ENCODE data around the gene MTERF4. TPM values are rescaled to one million over a fixed set of nuclear protein-coding genes. Genes with fewer than 3 reads are reported as not detected.

Gene MTERF4
- total RNA-seq, 2 donors from 2014 or later: 91.3 to 98.5 TPM

- H3K27ac ChIP-seq: no peak overlapping the region
- H3K27me3 ChIP-seq (replicated peaks; ENCODE audit: insufficient read depth): no peaks in the 10 kb centered on the region
- H3K4me1 ChIP-seq (replicated peaks): no peaks in the 10 kb centered on the region
- H3K4me3 ChIP-seq: no peak overlapping the region
- no peak for TF ChIP-seq POLR2A (IDR thresholded peaks at IDR 0.05)
- TF ChIP-seq CTCF (IDR thresholded peaks at IDR 0.05): no peak
- TF ChIP-seq POLR2AphosphoS5 (IDR thresholded peaks at IDR 0.05): no peak
- 93% methylated on average over 9 of the region's 9 CpGs for WGBS
- DNase-seq (ENCODE audit: low spot score): no peak
- no peaks in the 10 kb centered on the region for H3K9me3 ChIP-seq
- intact Hi-C loops (cut with DNase I): no loop called here
- H3K36me3 ChIP-seq: no peaks in the 10 kb centered on the region
These were observed 40.5 kb upstream of the MTERF4 start for GRCh38 chr2:241142593-241142992.

- Histone ChIP-seq H3K36me3 (no peaks in the 10 kb centered on the region), H3K4me3 (no peak overlapping the region), H3K4me1 (replicated peaks) (no peaks in the 10 kb centered on the region), H3K9me3 (no peaks in the 10 kb centered on the region), H3K27ac (no peak overlapping the region), H3K27me3 (replicated peaks; ENCODE audit: insufficient read depth) (no peaks in the 10 kb centered on the region)
- TF ChIP-seq POLR2AphosphoS5 (IDR thresholded peaks at IDR 0.05) (no peak), CTCF (IDR thresholded peaks at IDR 0.05) (no peak), POLR2A (IDR thresholded peaks at IDR 0.05) (no peak)
- 98% methylated on average over 6 of the region's 6 CpGs for WGBS
- DNase-seq (ENCODE audit: low spot score): no peak
- intact Hi-C loops (cut with DNase I): no loop called here
These were observed 40.0 kb upstream of the MTERF4 start for GRCh38 chr2:241142063-241142462.

GRCh38 chr2:241141214-241141770 is 39.2 kb upstream of the MTERF4 start:
- no peak for DNase-seq (ENCODE audit: low spot score)
- Histone ChIP-seq H3K4me1 (replicated peaks) (no peaks in the 10 kb centered on the region), H3K36me3 (peaks cover 0 to 4% of the 10 kb centered on the region in 2 donors), H3K27ac (no peak overlapping the region), H3K9me3 (no peaks in the 10 kb centered on the region), H3K4me3 (no peak overlapping the region), H3K27me3 (replicated peaks; ENCODE audit: insufficient read depth) (no peaks in the 10 kb centered on the region)
- WGBS: 94% methylated on average over 14 of the region's 14 CpGs
- intact Hi-C loops (cut with DNase I): no loop called here
- TF ChIP-seq POLR2A (IDR thresholded peaks at IDR 0.05) (no peak), POLR2AphosphoS5 (IDR thresholded peaks at IDR 0.05) (no peak)

- H3K36me3 ChIP-seq: peaks cover 0 to 4% of the 10 kb centered on the region in 2 donors
- DNase-seq (ENCODE audit: low spot score): no peak
- no peak overlapping the region for H3K4me3 ChIP-seq
- no peak overlapping the region for H3K27ac ChIP-seq
- no peaks in the 10 kb centered on the region for H3K9me3 ChIP-seq
- intact Hi-C loops (cut with DNase I): no loop called here
- TF ChIP-seq POLR2A (IDR thresholded peaks at IDR 0.05) (no peak), POLR2AphosphoS5 (IDR thresholded peaks at IDR 0.05) (no peak), CTCF (IDR thresholded peaks at IDR 0.05) (no peak)
- no peaks in the 10 kb centered on the region for H3K27me3 ChIP-seq (replicated peaks; ENCODE audit: insufficient read depth)
- H3K4me1 ChIP-seq (replicated peaks): no peaks in the 10 kb centered on the region
- 96% methylated on average over 10 of the region's 10 CpGs for WGBS
These were observed 38.4 kb upstream of the MTERF4 start for GRCh38 chr2:241140445-241140840.

- Histone ChIP-seq H3K27ac (no peak overlapping the region), H3K36me3 (peaks cover 0 to 4% of the 10 kb centered on the region in 2 donors), H3K4me3 (no peak overlapping the region), H3K9me3 (no peaks in the 10 kb centered on the region), H3K27me3 (replicated peaks; ENCODE audit: insufficient read depth) (no peaks in the 10 kb centered on the region), H3K4me1 (replicated peaks) (no peaks in the 10 kb centered on the region)
- DNase-seq (ENCODE audit: low spot score): no peak
- WGBS: 92% methylated on average over 24 of the region's 24 CpGs
- TF ChIP-seq CTCF (IDR thresholded peaks at IDR 0.05) (no peak), POLR2AphosphoS5 (IDR thresholded peaks at IDR 0.05) (no peak), POLR2A (IDR thresholded peaks at IDR 0.05) (no peak)
- intact Hi-C loops (cut with DNase I): no loop called here
These were observed 37.7 kb upstream of the MTERF4 start for GRCh38 chr2:241139531-241140444.

Measured in prostate gland (tissue), 2 donors.